Measurements from ENCODE around the gene MDFIC. TPM values are rescaled to one million over a fixed set of nuclear protein-coding genes. Genes with fewer than 3 reads are reported as not detected.
A peak's percentile ranks its signal among the peaks of the same experiment; 100 is the strongest.

MDFIC gene
- polyA plus RNA-seq, 1 donor from 2014 or later: 55.1 TPM

- Mint-ChIP-seq H3K4me3 (peak overlapping the region in 2 of 4 donors; percentile 13 to 33), H3K27ac (peak overlapping the region in 2 of 3 donors; percentile 22 to 77), H3K9me3 (no peaks in the 10 kb centered on the region), H3K27me3 (no peaks in the 10 kb centered on the region), H3K4me1 (peaks cover 30 to 44% (median 39%) of the 10 kb centered on the region in 3 donors), H3K36me3 (peaks cover 15% of the 10 kb centered on the region)
These were observed 59.4 kb downstream of the MDFIC start for GRCh38 chr7:114981323-114981722.

GRCh38 chr7:114985116-114985715 lies 63.3 kb downstream of the MDFIC start:
- Mint-ChIP-seq H3K4me1 (peaks cover 17 to 29% (median 28%) of the 10 kb centered on the region in 3 donors), H3K27me3 (no peaks in the 10 kb centered on the region), H3K36me3 (peaks cover 18% of the 10 kb centered on the region), H3K4me3 (no peak overlapping the region), H3K9me3 (no peaks in the 10 kb centered on the region), H3K27ac (no peak overlapping the region)

GRCh38 chr7:114986190-114987180 lies 64.6 kb downstream of the MDFIC start:
- Mint-ChIP-seq H3K36me3 (peaks cover 17% of the 10 kb centered on the region), H3K27ac (peak overlapping the region in 1 of 3 donors; percentile 49), H3K27me3 (no peaks in the 10 kb centered on the region), H3K4me1 (peaks cover 8 to 17% (median 16%) of the 10 kb centered on the region in 3 donors), H3K9me3 (peaks cover 0 to 1% (median 0%) of the 10 kb centered on the region in 3 donors), H3K4me3 (no peak overlapping the region)

GRCh38 chr7:114988026-114988425 lies 66.1 kb downstream of the MDFIC start:
- Mint-ChIP-seq H3K4me3 (no peak overlapping the region), H3K4me1 (peaks cover 8 to 14% (median 10%) of the 10 kb centered on the region in 3 donors), H3K27ac (no peak overlapping the region), H3K27me3 (no peaks in the 10 kb centered on the region), H3K36me3 (peaks cover 11% of the 10 kb centered on the region), H3K9me3 (peaks cover 0 to 1% (median 0%) of the 10 kb centered on the region in 3 donors)

- Mint-ChIP-seq H3K27ac (no peak overlapping the region), H3K36me3 (peaks cover 9% of the 10 kb centered on the region), H3K4me3 (no peak overlapping the region), H3K27me3 (no peaks in the 10 kb centered on the region), H3K4me1 (peaks cover 8 to 18% (median 14%) of the 10 kb centered on the region in 3 donors), H3K9me3 (peaks cover 0 to 1% (median 0%) of the 10 kb centered on the region in 3 donors)
These were observed 67.0 kb downstream of the MDFIC start for GRCh38 chr7:114988755-114989375.

GRCh38 chr7:114989531-114989930 lies 67.6 kb downstream of the MDFIC start:
- peaks cover 9% of the 10 kb centered on the region for H3K36me3 Mint-ChIP-seq
- H3K27me3 Mint-ChIP-seq: no peaks in the 10 kb centered on the region
- H3K27ac Mint-ChIP-seq: no peak overlapping the region
- H3K4me3 Mint-ChIP-seq: no peak overlapping the region
- peaks cover 0 to 1% (median 0%) of the 10 kb centered on the region in 3 donors for H3K9me3 Mint-ChIP-seq
- H3K4me1 Mint-ChIP-seq: peaks cover 11 to 21% (median 13%) of the 10 kb centered on the region in 3 donors

GRCh38 chr7:114997487-114998404 lies 75.9 kb downstream of the MDFIC start:
- Mint-ChIP-seq H3K27ac (no peak overlapping the region), H3K9me3 (no peaks in the 10 kb centered on the region), H3K4me1 (peaks cover 20 to 24% (median 22%) of the 10 kb centered on the region in 3 donors), H3K27me3 (no peaks in the 10 kb centered on the region), H3K4me3 (peak overlapping the region in 1 of 4 donors; percentile 61), H3K36me3 (peaks cover 9% of the 10 kb centered on the region)

GRCh38 chr7:115004121-115004520 lies 82.2 kb downstream of the MDFIC start:
- Mint-ChIP-seq H3K9me3 (no peaks in the 10 kb centered on the region), H3K27ac (no peak overlapping the region), H3K4me1 (peaks cover 20 to 29% (median 27%) of the 10 kb centered on the region in 3 donors), H3K4me3 (no peak overlapping the region), H3K27me3 (no peaks in the 10 kb centered on the region), H3K36me3 (peaks cover 7% of the 10 kb centered on the region)

- Mint-ChIP-seq H3K27ac (no peak overlapping the region), H3K4me3 (no peak overlapping the region), H3K36me3 (peaks cover 7% of the 10 kb centered on the region), H3K9me3 (no peaks in the 10 kb centered on the region), H3K27me3 (no peaks in the 10 kb centered on the region), H3K4me1 (peaks cover 30 to 38% (median 37%) of the 10 kb centered on the region in 3 donors)
These were observed 83.4 kb downstream of the MDFIC start for GRCh38 chr7:115005251-115005650.

- H3K36me3 Mint-ChIP-seq: peaks cover 7% of the 10 kb centered on the region
- no peak overlapping the region for H3K4me3 Mint-ChIP-seq
- no peaks in the 10 kb centered on the region for H3K27me3 Mint-ChIP-seq
- H3K27ac Mint-ChIP-seq: peak overlapping the region in 2 of 3 donors; percentile 0 to 9
- peaks cover 30 to 38% (median 37%) of the 10 kb centered on the region in 3 donors for H3K4me1 Mint-ChIP-seq
- no peaks in the 10 kb centered on the region for H3K9me3 Mint-ChIP-seq
These were observed 84.1 kb downstream of the MDFIC start for GRCh38 chr7:115005953-115006352.

GRCh38 chr7:115007751-115008150 lies 85.9 kb downstream of the MDFIC start:
- Mint-ChIP-seq H3K4me3 (peak overlapping the region in 1 of 4 donors; percentile 63), H3K36me3 (peaks cover 5% of the 10 kb centered on the region), H3K27me3 (no peaks in the 10 kb centered on the region), H3K9me3 (no peaks in the 10 kb centered on the region), H3K27ac (peak overlapping the region in 1 of 3 donors; percentile 36), H3K4me1 (peaks cover 30 to 37% (median 32%) of the 10 kb centered on the region in 3 donors)

GRCh38 chr7:115008465-115009114 lies 86.7 kb downstream of the MDFIC start:
- peak overlapping the region in 2 of 4 donors; percentile 63 to 81 for H3K4me3 Mint-ChIP-seq
- peaks cover 27 to 32% (median 30%) of the 10 kb centered on the region in 3 donors for H3K4me1 Mint-ChIP-seq

GRCh38 chr7:115009139-115009538 lies 87.2 kb downstream of the MDFIC start:
- Mint-ChIP-seq H3K36me3 (no peaks in the 10 kb centered on the region), H3K9me3 (no peaks in the 10 kb centered on the region)

More at GRCh38 chr7:115008465-115009114, 86.7 kb downstream of the MDFIC start:
- Mint-ChIP-seq H3K36me3 (peaks cover under 1% of the 10 kb centered on the region), H3K27me3 (no peaks in the 10 kb centered on the region), H3K27ac (peak overlapping the region in 2 of 3 donors; percentile 36 to 80), H3K9me3 (no peaks in the 10 kb centered on the region)

More at GRCh38 chr7:115009139-115009538, 87.2 kb downstream of the MDFIC start:
- Mint-ChIP-seq H3K27ac (peak overlapping the region in 2 of 3 donors; percentile 76 to 81), H3K27me3 (no peaks in the 10 kb centered on the region), H3K4me3 (peak overlapping the region in 2 of 4 donors; percentile 63 to 81), H3K4me1 (peaks cover 27 to 31% (median 30%) of the 10 kb centered on the region in 3 donors)
